ENCODE results near the gene INPP5K. TPM values are rescaled to one million over a fixed set of nuclear protein-coding genes. Genes with fewer than 3 reads are reported as not detected.
"Not testable (repeated sequence)": the region's sequence is repeated elsewhere in the genome, so short reads cannot be mapped to it uniquely, and the experiment has no call there.

The INPP5K gene
- polyA plus RNA-seq (2012; ENCODE audit: low read depth, missing spikeins), result 14.0 TPM

GRCh38 chr17:1516388-1517161 is at the start of gene INPP5K:
TSS of gene INPP5K (minus strand) at chr17:1516612. CDS start at chr17:1516499, 113 bp downstream.
- peak; percentile 98 for DNase-seq (ENCODE audit: insufficient read length, low spot score)
- FAIRE-seq, result peak; percentile 100
- no peak for TF ChIP-seq SPI1 (IDR thresholded peaks at IDR 0.05; ENCODE audit: low read depth, low read length)
- TF ChIP-seq POLR2A (IDR thresholded peaks at IDR 0.05; ENCODE audit: low read depth, low read length), result peak; percentile 81
- TF ChIP-seq POLR2AphosphoS5 (IDR thresholded peaks at IDR 0.05; ENCODE audit: low read depth, low read length), result peak; percentile 80
- peak; percentile 18; the same call in 1 of the 2 replicates for TF ChIP-seq TAF1 (IDR thresholded peaks at IDR 0.05; ENCODE audit: low read depth, low read length)
- TF ChIP-seq PAX5 (IDR thresholded peaks at IDR 0.05; ENCODE audit: insufficient read depth, low read length, severe bottlenecking), result no peak
- TF ChIP-seq POU2F2 (IDR thresholded peaks at IDR 0.05; ENCODE audit: low read depth, low read length), result no peak

GRCh38 chr17:1565877-1566276 is 49.5 kb upstream of the INPP5K start:
- FAIRE-seq (no peak), DNase-seq (ENCODE audit: insufficient read length, low spot score) (no peak)
- TF ChIP-seq SPI1 (IDR thresholded peaks at IDR 0.05; ENCODE audit: low read depth, low read length) (no peak), TAF1 (IDR thresholded peaks at IDR 0.05; ENCODE audit: low read depth, low read length) (no peak), PAX5 (IDR thresholded peaks at IDR 0.05; ENCODE audit: insufficient read depth, low read length, severe bottlenecking) (no peak), POLR2AphosphoS5 (IDR thresholded peaks at IDR 0.05; ENCODE audit: low read depth, low read length) (no peak), POU2F2 (IDR thresholded peaks at IDR 0.05; ENCODE audit: low read depth, low read length) (no peak), POLR2A (IDR thresholded peaks at IDR 0.05; ENCODE audit: low read depth, low read length) (no peak)

GRCh38 chr17:1563786-1564613 is 47.6 kb upstream of the INPP5K start:
- FAIRE-seq (no peak), DNase-seq (ENCODE audit: insufficient read length, low spot score) (no peak)
- TF ChIP-seq POLR2A (IDR thresholded peaks at IDR 0.05; ENCODE audit: low read depth, low read length), result no peak
- TF ChIP-seq PAX5 (IDR thresholded peaks at IDR 0.05; ENCODE audit: insufficient read depth, low read length, severe bottlenecking), result no peak
- TF ChIP-seq POU2F2 (IDR thresholded peaks at IDR 0.05; ENCODE audit: low read depth, low read length), result no peak
- TF ChIP-seq POLR2AphosphoS5 (IDR thresholded peaks at IDR 0.05; ENCODE audit: low read depth, low read length), result no peak
- no peak for TF ChIP-seq TAF1 (IDR thresholded peaks at IDR 0.05; ENCODE audit: low read depth, low read length)
- TF ChIP-seq SPI1 (IDR thresholded peaks at IDR 0.05; ENCODE audit: low read depth, low read length), result no peak

GRCh38 chr17:1563471-1563785 is 47.0 kb upstream of the INPP5K start:
- not testable (repeated sequence) for FAIRE-seq; DNase-seq (ENCODE audit: insufficient read length, low spot score)

GRCh38 chr17:1562176-1562643 is 45.8 kb upstream of the INPP5K start:
- TF ChIP-seq SPI1 (IDR thresholded peaks at IDR 0.05; ENCODE audit: low read depth, low read length), result no peak
- TF ChIP-seq POLR2A (IDR thresholded peaks at IDR 0.05; ENCODE audit: low read depth, low read length), result no peak
- no peak for TF ChIP-seq POU2F2 (IDR thresholded peaks at IDR 0.05; ENCODE audit: low read depth, low read length)
- TF ChIP-seq POLR2AphosphoS5 (IDR thresholded peaks at IDR 0.05; ENCODE audit: low read depth, low read length), result no peak
- TF ChIP-seq PAX5 (IDR thresholded peaks at IDR 0.05; ENCODE audit: insufficient read depth, low read length, severe bottlenecking), result no peak
- TF ChIP-seq TAF1 (IDR thresholded peaks at IDR 0.05; ENCODE audit: low read depth, low read length), result no peak
- FAIRE-seq (no peak), DNase-seq (ENCODE audit: insufficient read length, low spot score) (peak; percentile 53)

GRCh38 chr17:1561420-1562175 is 45.2 kb upstream of the INPP5K start:
- no peak for TF ChIP-seq SPI1 (IDR thresholded peaks at IDR 0.05; ENCODE audit: low read depth, low read length)
- no peak for TF ChIP-seq POLR2A (IDR thresholded peaks at IDR 0.05; ENCODE audit: low read depth, low read length)
- no peak for TF ChIP-seq PAX5 (IDR thresholded peaks at IDR 0.05; ENCODE audit: insufficient read depth, low read length, severe bottlenecking)
- FAIRE-seq (peak; percentile 13), DNase-seq (ENCODE audit: insufficient read length, low spot score) (peak; percentile 60)

GRCh38 chr17:1560858-1561355 is 44.5 kb upstream of the INPP5K start:
- FAIRE-seq, result no peak
- no peak for DNase-seq (ENCODE audit: insufficient read length, low spot score)
- TF ChIP-seq POLR2AphosphoS5 (IDR thresholded peaks at IDR 0.05; ENCODE audit: low read depth, low read length), result no peak
- TF ChIP-seq POLR2A (IDR thresholded peaks at IDR 0.05; ENCODE audit: low read depth, low read length), result no peak
- TF ChIP-seq POU2F2 (IDR thresholded peaks at IDR 0.05; ENCODE audit: low read depth, low read length), result no peak
- no peak for TF ChIP-seq SPI1 (IDR thresholded peaks at IDR 0.05; ENCODE audit: low read depth, low read length)
- no peak for TF ChIP-seq TAF1 (IDR thresholded peaks at IDR 0.05; ENCODE audit: low read depth, low read length)
- TF ChIP-seq PAX5 (IDR thresholded peaks at IDR 0.05; ENCODE audit: insufficient read depth, low read length, severe bottlenecking), result no peak

GRCh38 chr17:1560101-1560857 is 43.9 kb upstream of the INPP5K start:
- no peak for TF ChIP-seq POLR2A (IDR thresholded peaks at IDR 0.05; ENCODE audit: low read depth, low read length)
- no peak for TF ChIP-seq TAF1 (IDR thresholded peaks at IDR 0.05; ENCODE audit: low read depth, low read length)
- no peak for TF ChIP-seq PAX5 (IDR thresholded peaks at IDR 0.05; ENCODE audit: insufficient read depth, low read length, severe bottlenecking)
- TF ChIP-seq POU2F2 (IDR thresholded peaks at IDR 0.05; ENCODE audit: low read depth, low read length), result no peak
- no peak for TF ChIP-seq SPI1 (IDR thresholded peaks at IDR 0.05; ENCODE audit: low read depth, low read length)
- TF ChIP-seq POLR2AphosphoS5 (IDR thresholded peaks at IDR 0.05; ENCODE audit: low read depth, low read length), result no peak
- DNase-seq (ENCODE audit: insufficient read length, low spot score) (no peak), FAIRE-seq (no peak)

Data from GM12891 (cell line).